ENCODE measurements around the gene OVOL2. TPM values are rescaled to one million over a fixed set of nuclear protein-coding genes. Genes with fewer than 3 reads are reported as not detected.

Gene OVOL2
- total and polyA plus RNA-seq, 3 donors from 2014 or later = 4.8 to 22.7 (median 7.2) TPM

GRCh38 chr20:18048176-18048575 is 9.5 kb downstream of the OVOL2 start:
- no peaks in the 10 kb centered on the region for H3K27me3 ChIP-seq
- H3K27ac ChIP-seq = no peak overlapping the region
- no peaks in the 10 kb centered on the region for H3K36me3 ChIP-seq (ENCODE audit: low read depth, missing control alignments)
- WGBS, 2 donors = 74 to 84% methylated on average over 5 of the region's 5 CpGs
- H3K9me3 ChIP-seq = no peaks in the 10 kb centered on the region
- TF ChIP-seq POLR2A (IDR thresholded peaks at IDR 0.05) (no peak), CTCF (IDR thresholded peaks at IDR 0.05) (no peak)
- H3K4me3 ChIP-seq = no peak overlapping the region
- no peaks in the 10 kb centered on the region for H3K4me1 ChIP-seq
- intact Hi-C loops (cut with DNase I; ENCODE audit: low total_unique reads) = no loop called here
- no peak for DNase-seq

GRCh38 chr20:18046535-18046934 is 11.2 kb downstream of the OVOL2 start:
- intact Hi-C loops (cut with DNase I; ENCODE audit: low total_unique reads) = no loop called here
- Histone ChIP-seq H3K27ac (no peak overlapping the region), H3K27me3 (no peaks in the 10 kb centered on the region), H3K4me1 (no peaks in the 10 kb centered on the region), H3K36me3 (ENCODE audit: low read depth, missing control alignments) (no peaks in the 10 kb centered on the region), H3K4me3 (no peak overlapping the region), H3K9me3 (no peaks in the 10 kb centered on the region)
- TF ChIP-seq POLR2A (IDR thresholded peaks at IDR 0.05) = no peak
- DNase-seq = no peak
- WGBS, 2 donors = 77 to 85% methylated on average over 4 of the region's 4 CpGs

- Histone ChIP-seq H3K4me1 (no peaks in the 10 kb centered on the region), H3K9me3 (no peaks in the 10 kb centered on the region), H3K4me3 (no peak overlapping the region), H3K27me3 (no peaks in the 10 kb centered on the region), H3K36me3 (ENCODE audit: low read depth, missing control alignments) (no peaks in the 10 kb centered on the region), H3K27ac (no peak overlapping the region)
- intact Hi-C loops (cut with DNase I; ENCODE audit: low total_unique reads) = no loop called here
- DNase-seq = no peak
- TF ChIP-seq POLR2A (IDR thresholded peaks at IDR 0.05) = no peak
- no peak for TF ChIP-seq CTCF (IDR thresholded peaks at IDR 0.05)
- WGBS, 2 donors = 53 to 62% methylated on average over 9 of the region's 9 CpGs
Observed at GRCh38 chr20:18042229-18042628, 15.5 kb downstream of the OVOL2 start.

GRCh38 chr20:18041462-18041861 is 16.3 kb downstream of the OVOL2 start:
- H3K27me3 ChIP-seq = no peaks in the 10 kb centered on the region
- H3K36me3 ChIP-seq (ENCODE audit: low read depth, missing control alignments) = no peaks in the 10 kb centered on the region
- intact Hi-C loops (cut with DNase I; ENCODE audit: low total_unique reads) = no loop called here
- H3K4me1 ChIP-seq = no peaks in the 10 kb centered on the region
- TF ChIP-seq CTCF (IDR thresholded peaks at IDR 0.05) (no peak), POLR2A (IDR thresholded peaks at IDR 0.05) (no peak)
- no peak overlapping the region for H3K4me3 ChIP-seq
- no peaks in the 10 kb centered on the region for H3K9me3 ChIP-seq
- H3K27ac ChIP-seq = no peak overlapping the region
- DNase-seq = no peak
- WGBS, 2 donors = 83 to 88% methylated on average over 14 to 15 of the region's 15 CpGs

- TF ChIP-seq POLR2A (IDR thresholded peaks at IDR 0.05) (no peak), CTCF (IDR thresholded peaks at IDR 0.05) (no peak)
- Histone ChIP-seq H3K36me3 (ENCODE audit: low read depth, missing control alignments) (no peaks in the 10 kb centered on the region), H3K4me1 (no peaks in the 10 kb centered on the region), H3K4me3 (no peak overlapping the region), H3K27me3 (no peaks in the 10 kb centered on the region), H3K9me3 (no peaks in the 10 kb centered on the region), H3K27ac (no peak overlapping the region)
- 87 to 92% methylated on average over 5 of the region's 5 CpGs for WGBS, 2 donors
- DNase-seq = no peak
- intact Hi-C loops (cut with DNase I; ENCODE audit: low total_unique reads) = no loop called here
Observed at GRCh38 chr20:18039063-18039462, 18.7 kb downstream of the OVOL2 start.
